GOT3 (cell line): ENCODE measurements around the gene KCNJ12.
"Not testable (repeated sequence)": the region's sequence is repeated elsewhere in the genome, so short reads cannot be mapped to it uniquely, and the experiment has no call there.

Experiments
- DNase-seq: peaks from one replicate; lab custom pipeline; 2025; ENCODE audit warnings: mixed read lengths; lab: John Stamatoyannopoulos, UW

KCNJ12 gene

DNA sequence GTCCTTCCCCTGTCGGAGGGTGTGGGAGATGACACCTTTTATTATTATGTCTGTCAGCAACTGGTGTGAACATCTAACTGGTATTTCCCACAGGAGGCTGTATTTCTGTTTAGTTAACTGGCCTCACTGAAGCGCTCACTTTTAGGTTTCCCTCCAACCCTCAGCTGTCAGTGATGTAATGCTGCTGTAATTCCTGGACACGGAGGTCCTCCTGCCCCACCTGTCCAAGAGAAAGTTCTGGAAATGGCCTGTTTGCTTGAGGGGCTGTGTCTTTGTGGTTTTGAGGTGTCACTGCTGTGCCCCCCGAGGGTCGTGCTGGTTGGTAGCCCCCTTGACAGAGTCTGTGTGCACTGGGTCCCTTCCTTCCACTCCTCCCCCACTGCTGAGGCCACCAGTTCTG is 11.5 kb downstream of the KCNJ12 start:
- DNase-seq = no peak

- no peak for DNase-seq
These were observed 11.9 kb downstream of the KCNJ12 start for GRCh38 chr17:21388066-21388465.

DNA sequence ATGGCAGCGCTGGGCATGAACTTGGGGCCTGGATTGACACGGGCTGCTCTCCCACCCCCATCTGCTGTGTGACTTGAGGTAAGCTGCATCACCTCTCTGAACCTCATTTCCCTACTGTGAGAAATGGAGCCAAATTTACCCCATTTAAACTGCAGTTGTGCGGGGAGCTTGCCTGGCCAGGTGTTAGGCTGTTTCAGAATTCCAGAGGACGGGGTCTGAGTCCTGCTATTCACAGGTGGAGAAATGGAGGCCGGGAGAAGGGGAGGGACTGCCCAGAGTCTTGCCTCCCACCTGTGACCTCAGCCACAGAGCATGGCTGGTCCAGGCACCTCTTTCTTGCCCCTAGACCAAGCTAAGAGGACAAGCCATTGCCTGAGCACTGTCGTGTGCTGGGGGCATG is 12.8 kb downstream of the KCNJ12 start:
- no peak for DNase-seq

- no peak for DNase-seq
These were observed 13.2 kb downstream of the KCNJ12 start for GRCh38 chr17:21389394-21389793.

DNA sequence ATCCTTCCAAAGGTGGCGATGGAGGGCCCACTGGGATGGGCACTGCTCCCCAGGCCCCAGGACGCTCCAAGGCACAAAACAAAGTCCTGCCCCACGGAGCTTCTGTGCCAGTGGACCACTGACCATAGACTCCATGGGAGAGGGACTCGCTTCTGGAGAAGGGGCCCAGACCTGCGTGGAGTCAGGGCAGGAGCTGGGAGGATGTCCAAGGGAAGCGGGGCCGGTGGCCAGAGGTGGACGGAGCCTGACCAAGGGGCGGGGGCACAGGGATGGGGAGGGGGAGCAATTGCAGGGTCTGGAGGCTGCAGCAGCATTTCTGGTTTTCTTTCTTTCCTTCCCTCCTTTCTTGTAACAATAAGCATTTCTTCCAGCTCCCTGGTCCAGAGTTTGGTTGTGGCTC is 14.1 kb downstream of the KCNJ12 start:
- no peak for DNase-seq

GRCh38 chr17:21392266-21392665 is 16.1 kb downstream of the KCNJ12 start:
- no peak for DNase-seq

- DNase-seq = no peak
These were observed 18.1 kb downstream of the KCNJ12 start for GRCh38 chr17:21394265-21394664.

GRCh38 chr17:21395764-21396163 is 19.6 kb downstream of the KCNJ12 start:
- no peak for DNase-seq

- DNase-seq = no peak
These were observed 20.1 kb downstream of the KCNJ12 start for GRCh38 chr17:21396237-21396636.

DNA sequence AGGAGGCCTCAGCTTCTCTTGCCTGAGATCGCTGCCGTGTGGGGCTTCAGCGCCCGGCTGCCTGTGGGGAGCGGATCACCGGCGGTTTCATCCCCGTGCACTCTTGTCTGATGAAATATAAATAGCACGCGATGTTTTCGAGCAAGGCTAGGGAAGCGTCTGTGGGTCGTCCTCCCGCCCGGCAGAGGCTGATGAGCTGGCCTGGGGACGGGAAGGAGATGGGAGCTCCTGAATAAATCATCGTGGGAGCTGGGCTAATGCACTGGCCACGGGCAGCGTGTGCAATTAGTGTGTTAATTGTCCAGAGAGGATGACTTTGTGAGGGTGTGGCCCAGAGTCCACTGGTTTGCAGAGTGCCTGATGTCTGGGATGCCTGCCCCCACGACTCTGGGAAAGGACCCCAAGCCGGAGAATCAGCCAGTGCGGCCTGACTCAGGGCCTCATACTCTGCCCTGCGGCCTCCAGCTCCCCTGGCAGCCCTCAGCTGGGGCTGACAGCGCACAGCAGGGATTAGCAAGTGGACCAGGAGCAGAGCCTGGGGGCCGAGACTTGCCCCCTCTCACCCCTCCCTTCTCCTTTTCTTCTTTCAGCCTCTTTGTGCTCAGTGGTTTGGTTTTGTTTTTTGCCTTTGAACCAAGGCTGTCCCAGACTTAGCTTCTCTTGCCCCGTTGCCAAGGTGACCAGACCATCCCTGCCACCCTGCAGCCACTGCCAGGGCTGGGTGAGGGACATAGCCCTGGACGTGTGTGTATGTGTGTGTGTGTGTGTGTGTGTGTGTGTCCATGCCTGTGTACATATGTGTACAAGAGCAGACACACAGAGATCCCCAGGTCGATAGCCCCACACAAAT is 21.4 kb downstream of the KCNJ12 start:
- DNase-seq = peak; percentile 45

DNA sequence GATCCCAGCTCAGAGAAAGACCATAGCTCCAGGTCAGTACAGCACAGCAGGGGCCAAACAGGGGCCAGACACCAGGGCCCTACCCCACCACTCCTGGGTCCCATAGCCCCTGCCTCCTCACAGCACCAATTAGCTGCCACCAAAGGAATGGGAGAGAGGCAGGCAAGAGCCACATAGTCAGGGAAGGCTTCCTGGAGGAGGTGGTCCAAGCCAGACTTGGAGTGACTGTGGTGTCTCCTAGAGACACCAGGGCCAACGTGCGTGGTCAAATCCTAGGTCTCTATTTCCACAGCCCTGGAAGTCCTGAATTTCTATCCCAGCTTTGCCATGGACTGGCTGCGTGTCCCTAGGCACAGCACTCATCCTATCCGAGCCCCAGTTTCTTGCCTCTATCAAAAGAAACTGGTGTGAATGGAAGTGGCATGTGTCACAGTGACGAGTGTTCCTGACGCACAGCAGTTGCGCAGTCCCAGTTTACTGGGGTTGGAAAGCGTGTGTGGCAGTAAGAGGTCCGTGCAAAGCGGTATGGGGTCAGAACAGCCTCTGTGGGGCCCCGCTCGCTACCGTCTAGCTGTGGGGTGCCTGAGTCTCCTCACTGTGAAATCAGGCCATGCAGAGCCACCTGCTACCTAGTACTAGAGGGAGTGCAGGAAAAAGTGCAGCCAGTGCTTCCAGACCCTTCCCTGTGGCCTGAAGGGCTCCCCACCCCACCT is 23.5 kb downstream of the KCNJ12 start:
- DNase-seq = no peak

- DNase-seq = not testable (repeated sequence)
These were observed 24.0 kb downstream of the KCNJ12 start for GRCh38 chr17:21400187-21400569.

GRCh38 chr17:21400816-21401593 is 24.8 kb downstream of the KCNJ12 start:
- DNase-seq = no peak

DNA sequence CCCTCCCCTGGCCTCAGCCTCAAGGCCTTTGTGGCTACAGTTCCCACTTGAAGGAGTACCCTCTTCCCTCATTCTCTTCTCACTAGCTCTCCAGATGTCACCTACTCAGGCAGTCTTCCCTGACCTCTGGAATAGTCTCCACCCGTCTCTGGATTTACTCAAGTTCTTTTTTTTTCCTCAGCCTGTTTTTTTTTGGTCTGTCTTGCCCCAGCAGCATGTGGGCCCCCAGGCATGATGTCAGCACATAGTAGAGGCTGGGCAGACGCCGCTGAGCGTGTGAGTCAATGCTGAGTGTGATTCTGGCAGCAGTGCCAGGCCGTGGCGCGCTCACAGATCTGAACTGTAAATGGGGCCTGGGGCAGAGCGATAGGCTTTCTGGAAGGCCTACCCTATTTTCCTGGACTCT is 26.0 kb downstream of the KCNJ12 start:
- peak; percentile 68 for DNase-seq

- not testable (repeated sequence) for DNase-seq
These were observed 26.8 kb downstream of the KCNJ12 start for GRCh38 chr17:21402926-21403325.

DNA sequence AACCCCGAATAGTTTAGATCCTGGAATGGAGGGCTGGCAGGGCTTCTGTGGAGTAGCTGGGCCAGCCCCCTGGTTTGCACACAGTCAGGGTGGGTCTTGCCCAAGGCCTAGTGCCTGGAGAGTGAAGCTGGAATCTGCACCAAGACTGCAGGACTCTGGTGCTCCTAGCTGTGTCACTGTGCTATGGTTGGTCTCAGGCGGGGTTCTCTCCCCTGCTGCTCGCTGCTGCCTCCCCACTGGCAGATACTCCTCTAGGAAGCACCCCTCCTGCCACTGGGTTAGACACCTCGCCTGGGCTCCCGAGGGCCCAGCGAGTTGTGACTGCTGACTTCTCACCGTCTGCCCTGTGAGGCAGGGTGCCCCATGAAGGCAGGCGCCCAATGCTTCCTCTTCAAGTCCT is 27.9 kb downstream of the KCNJ12 start:
- not testable (repeated sequence) for DNase-seq

GRCh38 chr17:21404539-21404938 is 28.4 kb downstream of the KCNJ12 start:
- not testable (repeated sequence) for DNase-seq

DNA sequence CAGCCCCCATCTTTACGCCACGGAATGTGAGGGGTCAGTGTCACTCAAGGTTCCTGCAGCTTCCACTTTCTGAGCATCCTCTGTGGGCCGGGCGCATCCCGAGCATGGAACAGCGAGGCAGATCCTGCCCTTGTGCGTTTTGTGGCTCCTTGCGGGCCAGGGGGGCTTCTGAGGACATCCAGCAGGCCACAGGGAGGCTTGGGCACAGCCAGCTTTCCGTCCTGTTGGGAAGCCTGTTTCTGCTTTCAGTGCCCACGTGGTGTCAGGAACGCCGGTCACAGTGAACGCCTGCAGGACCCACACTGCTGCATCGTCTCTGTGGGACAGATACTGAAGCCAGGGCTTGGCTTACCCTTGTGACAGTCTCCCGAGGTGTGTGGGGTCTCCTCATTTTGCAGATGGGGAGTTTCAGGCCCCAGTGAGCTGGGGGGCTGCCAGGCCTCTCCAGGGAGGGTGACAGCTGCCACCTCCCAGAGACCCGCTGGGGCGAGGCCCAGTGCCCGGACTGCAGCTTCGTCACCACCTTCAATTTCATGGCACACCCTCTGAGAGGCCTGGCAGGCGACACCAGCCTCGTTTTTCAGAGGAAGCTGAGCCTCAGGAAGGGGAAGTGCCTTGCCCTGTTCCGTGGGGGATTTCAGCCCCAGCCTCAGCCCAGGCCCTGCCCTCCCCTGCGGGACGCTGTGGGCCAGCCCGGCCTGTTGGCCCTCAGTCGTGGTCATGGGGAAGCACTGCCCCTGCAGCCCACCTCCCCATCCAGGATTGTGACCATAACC is 29.0 kb downstream of the KCNJ12 start:
- DNase-seq = not testable (repeated sequence)

- DNase-seq = not testable (repeated sequence)
These were observed 29.8 kb downstream of the KCNJ12 start for GRCh38 chr17:21405904-21406400.

DNA sequence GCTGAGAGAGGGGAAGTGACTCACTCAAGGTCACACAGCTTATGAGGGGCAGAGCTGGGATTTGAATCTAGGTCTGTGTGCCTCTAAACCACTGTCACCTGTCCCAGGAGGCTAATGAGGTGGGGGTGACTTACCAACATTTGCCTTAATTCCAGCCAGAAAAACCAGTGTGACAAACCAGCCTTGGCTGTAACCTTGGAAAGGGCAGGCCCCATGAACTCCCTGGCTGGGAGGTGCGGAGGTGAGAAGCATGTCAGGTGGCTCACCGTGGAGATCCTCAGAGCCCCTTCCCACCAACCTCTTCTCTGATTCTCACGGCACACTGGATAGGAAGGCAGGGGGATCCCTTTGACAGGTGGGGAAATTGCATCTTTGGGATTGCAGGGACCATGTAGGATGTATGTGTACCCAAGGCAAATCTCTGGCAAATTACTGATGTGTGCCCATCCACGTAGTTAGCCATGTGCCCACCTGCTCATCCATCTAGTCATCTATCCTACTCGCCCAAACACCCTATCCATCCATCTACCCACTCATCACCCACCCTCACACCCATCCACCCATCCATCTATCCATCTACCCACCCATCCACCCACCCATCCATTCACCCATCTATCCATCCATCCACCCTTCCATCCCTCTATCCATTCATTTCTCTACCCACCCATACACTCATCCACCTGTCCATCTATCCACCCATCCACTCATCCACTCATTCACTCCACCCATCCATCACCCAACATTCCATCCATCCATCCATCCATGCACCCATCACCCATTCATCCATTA is 30.7 kb downstream of the KCNJ12 start:
- not testable (repeated sequence) for DNase-seq

GRCh38 chr17:21407752-21408151 is 31.6 kb downstream of the KCNJ12 start:
- DNase-seq = not testable (repeated sequence)
